HepG2 (cell line): ENCODE measurements around the gene DDR1. TPM values are rescaled to one million over a fixed set of nuclear protein-coding genes. Genes with fewer than 3 reads are reported as not detected.
A peak's percentile ranks its signal among the peaks of the same experiment; 100 is the strongest.

ENCODE experiments used
- ARNT2 ChIP-seq: sonication (generic); formaldehyde crosslinking; IDR thresholded peaks from 2 replicates; pipeline ENCODE4 v1.8.0; 2022; ENCODE audit warnings: mild to moderate bottlenecking, low read depth, missing genetic modification reagents, moderate library complexity
- CREM ChIP-seq, 2 experiments: sonication (generic) in 1 of 2; formaldehyde crosslinking in 1 of 2; IDR thresholded peaks; 2 replicates each; pipeline versions ENCODE4 v1.4.0 to v1.6.1; 2016 to 2020; ENCODE audit warnings: antibody characterized with exemption in 1 of 2, mild to moderate bottlenecking in 1 of 2, missing genetic modification reagents in 1 of 2
- EEA1 ChIP-seq: sonication (generic); formaldehyde crosslinking; IDR thresholded peaks from 2 replicates; pipeline ENCODE4 v1.5.1; 2020; ENCODE audit warnings: mild to moderate bottlenecking, missing genetic modification reagents, borderline replicate concordance
- KMT2A ChIP-seq: sonication (generic); formaldehyde crosslinking; IDR thresholded peaks from 2 replicates; pipeline ENCODE4 v1.4.0; 2020; ENCODE audit warnings: missing genetic modification reagents
- MAFF ChIP-seq: IDR thresholded peaks from 2 replicates; pipeline ENCODE4 v1.6.1; 2011; ENCODE audit warnings: low read depth, low read length, improper control_type of control experiment
- NFKB2 ChIP-seq: sonication (generic); formaldehyde crosslinking; IDR thresholded peaks from 2 replicates; pipeline ENCODE4 v1.4.0; 2020; ENCODE audit warnings: missing genetic modification reagents, borderline replicate concordance
- NPAS2 ChIP-seq: sonication (generic); formaldehyde crosslinking; IDR thresholded peaks from 2 replicates; pipeline ENCODE4 v1.8.0; 2022; ENCODE audit warnings: mild to moderate bottlenecking, missing genetic modification reagents, borderline replicate concordance
- SNRNP70 ChIP-seq: fragments of 200-400 bp; formaldehyde crosslinking; IDR thresholded peaks from 2 replicates; pipeline ENCODE4 v1.6.1; 2017; ENCODE audit warnings: mild to moderate bottlenecking, low read depth, low read length, moderate library complexity
- ZIK1 ChIP-seq: sonication (generic); formaldehyde crosslinking; IDR thresholded peaks from 2 replicates; pipeline ENCODE4 v1.5.0; 2020; ENCODE audit warnings: mild to moderate bottlenecking, low read depth, missing genetic modification reagents, borderline replicate concordance
- ZNF225 ChIP-seq: sonication (generic); formaldehyde crosslinking; IDR thresholded peaks from 2 replicates; pipeline ENCODE4 v1.4.0; 2020; ENCODE audit warnings: mild to moderate bottlenecking, missing genetic modification reagents
- ZNF572 ChIP-seq: sonication (generic); formaldehyde crosslinking; IDR thresholded peaks from 2 replicates; pipeline ENCODE4 v1.5.1; 2020; ENCODE audit warnings: mild to moderate bottlenecking, missing genetic modification reagents
- ZNF746 ChIP-seq: sonication (generic); formaldehyde crosslinking; IDR thresholded peaks from 2 replicates; pipeline ENCODE4 v1.8.0; 2022; ENCODE audit warnings: mild to moderate bottlenecking, missing genetic modification reagents
- polyA plus RNA-seq, 8 experiments: library from polyadenylated mRNA; depleted of rRNA in 3 of 8; stranded (reverse) in 7 of 8; unstranded in 1 of 8; fragments of >200 nt; fragmentation: Illumina TruSeq in 4 of 8; extraction: Trizol in 4 of 8; gene quantifications; 2 replicates each; pipeline versions ENCODE4 v1.2.1 to v1.2.3, GENCODE V29; 2011 to 2016; ENCODE audit warnings: low read depth in 4 of 8, missing spikeins in 1 of 8, mixed read lengths in 1 of 8; ENCODE audit not compliant: insufficient read depth in 1 of 8
- total RNA-seq, 5 experiments: library from RNA; depleted of rRNA; stranded (reverse); fragments of >200 nt; fragmentation: Illumina TruSeq; extraction: Trizol; gene quantifications; 2 replicates each; pipeline ENCODE4 v1.2.3, GENCODE V29; 2016; ENCODE audit warnings: low read depth in 1 of 5
- TF ChIP-seq, protein P1 (sequence below): sonication (generic); formaldehyde crosslinking; IDR thresholded peaks from 2 replicates; pipeline ENCODE4 v1.4.0; 2020; ENCODE audit warnings: missing genetic modification reagents
- TF ChIP-seq, protein P2 (sequence below): sonication (generic); formaldehyde crosslinking; IDR thresholded peaks from 2 replicates; pipeline ENCODE4 v1.5.1; 2020; ENCODE audit warnings: mild to moderate bottlenecking, missing genetic modification reagents, borderline replicate concordance
- TF ChIP-seq, protein P3 (sequence below): sonication (generic); formaldehyde crosslinking; IDR thresholded peaks from 2 replicates; pipeline ENCODE4 v1.5.0; 2020; ENCODE audit warnings: mild to moderate bottlenecking, missing genetic modification reagents
- TF ChIP-seq, protein P4 (sequence below): IDR thresholded peaks from 2 replicates; pipeline ENCODE4 v1.6.1; 2016
- TF ChIP-seq, protein P5 (sequence below): sonication (generic); formaldehyde crosslinking; IDR thresholded peaks from 2 replicates; pipeline ENCODE4 v1.4.0; 2020; ENCODE audit warnings: missing genetic modification reagents

Gene DDR1
- total and polyA plus RNA-seq, 2 of the 13 experiments (the other 11 are each of a cell fraction or from before 2014, with no cell fraction given) = 16.7 to 20.2 TPM

DNA sequence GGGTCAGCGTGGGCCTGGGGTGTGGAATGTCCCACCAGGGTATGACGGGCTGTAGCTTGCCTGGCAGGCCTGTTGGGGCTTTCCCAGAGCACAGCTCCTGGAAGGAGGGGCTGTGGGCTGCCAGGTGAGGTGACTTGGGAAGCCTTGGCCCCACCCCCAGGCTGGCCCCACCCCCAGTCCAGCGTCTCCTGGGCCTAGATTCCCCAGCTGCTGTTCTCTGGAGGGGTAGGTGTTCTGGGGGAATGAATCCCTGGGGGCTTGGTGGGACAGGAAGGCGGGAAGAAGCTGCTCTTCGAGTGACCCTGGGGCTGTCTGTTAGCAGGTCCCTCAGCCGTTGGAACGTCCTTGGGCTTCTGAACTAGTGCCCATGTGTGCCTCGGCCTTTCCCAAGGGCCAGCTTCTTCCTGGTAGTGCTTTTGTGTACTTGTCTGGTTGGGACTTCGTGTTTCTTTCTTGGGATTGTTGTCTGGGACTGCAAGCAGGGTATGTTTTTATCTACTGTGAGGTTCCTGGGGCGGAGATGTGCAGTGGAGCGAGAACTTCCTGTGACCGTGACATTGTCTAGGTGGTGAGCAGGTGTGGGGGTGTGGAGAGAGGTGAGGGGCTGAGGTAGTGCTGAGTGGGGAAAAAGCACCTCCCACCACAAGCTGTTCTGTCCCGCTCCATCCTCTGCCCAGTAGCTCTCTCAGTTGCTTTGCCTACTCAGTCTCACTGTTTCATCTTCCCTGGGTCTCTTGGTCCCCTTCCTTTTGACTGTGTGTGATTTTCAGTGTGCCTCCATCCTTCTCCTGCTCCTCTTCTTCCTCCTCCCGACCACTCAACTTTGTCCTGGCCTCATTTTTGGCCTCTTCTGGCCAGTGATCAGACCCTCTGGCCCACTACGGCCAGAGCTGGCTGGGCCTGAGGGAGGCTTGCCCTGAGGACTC is 1.3 kb upstream of the DDR1 start (continued):
- TF ChIP-seq EEA1 (CRISPR knock-in tag) = no peak
- TF ChIP-seq NPAS2 (CRISPR knock-in tag) = no peak
- no peak for TF ChIP-seq NFKB2 (CRISPR knock-in tag)
- no peak for TF ChIP-seq MAFF
- TF ChIP-seq, protein P1, sequence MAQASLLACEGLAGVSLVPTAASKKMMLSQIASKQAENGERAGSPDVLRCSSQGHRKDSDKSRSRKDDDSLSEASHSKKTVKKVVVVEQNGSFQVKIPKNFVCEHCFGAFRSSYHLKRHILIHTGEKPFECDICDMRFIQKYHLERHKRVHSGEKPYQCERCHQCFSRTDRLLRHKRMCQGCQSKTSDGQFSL = no peak
- TF ChIP-seq, protein P2, sequence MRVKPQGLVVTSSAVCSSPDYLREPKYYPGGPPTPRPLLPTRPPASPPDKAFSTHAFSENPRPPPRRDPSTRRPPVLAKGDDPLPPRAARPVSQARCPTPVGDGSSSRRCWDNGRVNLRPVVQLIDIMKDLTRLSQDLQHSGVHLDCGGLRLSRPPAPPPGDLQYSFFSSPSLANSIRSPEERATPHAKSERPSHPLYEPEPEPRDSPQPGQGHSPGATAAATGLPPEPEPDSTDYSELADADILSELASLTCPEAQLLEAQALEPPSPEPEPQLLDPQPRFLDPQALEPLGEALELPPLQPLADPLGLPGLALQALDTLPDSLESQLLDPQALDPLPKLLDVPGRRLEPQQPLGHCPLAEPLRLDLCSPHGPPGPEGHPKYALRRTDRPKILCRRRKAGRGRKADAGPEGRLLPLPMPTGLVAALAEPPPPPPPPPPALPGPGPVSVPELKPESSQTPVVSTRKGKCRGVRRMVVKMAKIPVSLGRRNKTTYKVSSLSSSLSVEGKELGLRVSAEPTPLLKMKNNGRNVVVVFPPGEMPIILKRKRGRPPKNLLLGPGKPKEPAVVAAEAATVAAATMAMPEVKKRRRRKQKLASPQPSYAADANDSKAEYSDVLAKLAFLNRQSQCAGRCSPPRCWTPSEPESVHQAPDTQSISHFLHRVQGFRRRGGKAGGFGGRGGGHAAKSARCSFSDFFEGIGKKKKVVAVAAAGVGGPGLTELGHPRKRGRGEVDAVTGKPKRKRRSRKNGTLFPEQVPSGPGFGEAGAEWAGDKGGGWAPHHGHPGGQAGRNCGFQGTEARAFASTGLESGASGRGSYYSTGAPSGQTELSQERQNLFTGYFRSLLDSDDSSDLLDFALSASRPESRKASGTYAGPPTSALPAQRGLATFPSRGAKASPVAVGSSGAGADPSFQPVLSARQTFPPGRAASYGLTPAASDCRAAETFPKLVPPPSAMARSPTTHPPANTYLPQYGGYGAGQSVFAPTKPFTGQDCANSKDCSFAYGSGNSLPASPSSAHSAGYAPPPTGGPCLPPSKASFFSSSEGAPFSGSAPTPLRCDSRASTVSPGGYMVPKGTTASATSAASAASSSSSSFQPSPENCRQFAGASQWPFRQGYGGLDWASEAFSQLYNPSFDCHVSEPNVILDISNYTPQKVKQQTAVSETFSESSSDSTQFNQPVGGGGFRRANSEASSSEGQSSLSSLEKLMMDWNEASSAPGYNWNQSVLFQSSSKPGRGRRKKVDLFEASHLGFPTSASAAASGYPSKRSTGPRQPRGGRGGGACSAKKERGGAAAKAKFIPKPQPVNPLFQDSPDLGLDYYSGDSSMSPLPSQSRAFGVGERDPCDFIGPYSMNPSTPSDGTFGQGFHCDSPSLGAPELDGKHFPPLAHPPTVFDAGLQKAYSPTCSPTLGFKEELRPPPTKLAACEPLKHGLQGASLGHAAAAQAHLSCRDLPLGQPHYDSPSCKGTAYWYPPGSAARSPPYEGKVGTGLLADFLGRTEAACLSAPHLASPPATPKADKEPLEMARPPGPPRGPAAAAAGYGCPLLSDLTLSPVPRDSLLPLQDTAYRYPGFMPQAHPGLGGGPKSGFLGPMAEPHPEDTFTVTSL (CRISPR knock-in tag) = no peak
- no peak for TF ChIP-seq ZNF746 (CRISPR knock-in tag)
- TF ChIP-seq, protein P3, sequence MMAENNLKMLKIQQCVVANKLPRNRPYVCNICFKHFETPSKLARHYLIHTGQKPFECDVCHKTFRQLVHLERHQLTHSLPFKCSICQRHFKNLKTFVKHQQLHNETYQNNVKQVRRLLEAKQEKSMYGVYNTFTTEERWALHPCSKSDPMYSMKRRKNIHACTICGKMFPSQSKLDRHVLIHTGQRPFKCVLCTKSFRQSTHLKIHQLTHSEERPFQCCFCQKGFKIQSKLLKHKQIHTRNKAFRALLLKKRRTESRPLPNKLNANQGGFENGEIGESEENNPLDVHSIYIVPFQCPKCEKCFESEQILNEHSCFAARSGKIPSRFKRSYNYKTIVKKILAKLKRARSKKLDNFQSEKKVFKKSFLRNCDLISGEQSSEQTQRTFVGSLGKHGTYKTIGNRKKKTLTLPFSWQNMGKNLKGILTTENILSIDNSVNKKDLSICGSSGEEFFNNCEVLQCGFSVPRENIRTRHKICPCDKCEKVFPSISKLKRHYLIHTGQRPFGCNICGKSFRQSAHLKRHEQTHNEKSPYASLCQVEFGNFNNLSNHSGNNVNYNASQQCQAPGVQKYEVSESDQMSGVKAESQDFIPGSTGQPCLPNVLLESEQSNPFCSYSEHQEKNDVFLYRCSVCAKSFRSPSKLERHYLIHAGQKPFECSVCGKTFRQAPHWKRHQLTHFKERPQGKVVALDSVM (CRISPR knock-in tag) = no peak
- TF ChIP-seq, protein P4, sequence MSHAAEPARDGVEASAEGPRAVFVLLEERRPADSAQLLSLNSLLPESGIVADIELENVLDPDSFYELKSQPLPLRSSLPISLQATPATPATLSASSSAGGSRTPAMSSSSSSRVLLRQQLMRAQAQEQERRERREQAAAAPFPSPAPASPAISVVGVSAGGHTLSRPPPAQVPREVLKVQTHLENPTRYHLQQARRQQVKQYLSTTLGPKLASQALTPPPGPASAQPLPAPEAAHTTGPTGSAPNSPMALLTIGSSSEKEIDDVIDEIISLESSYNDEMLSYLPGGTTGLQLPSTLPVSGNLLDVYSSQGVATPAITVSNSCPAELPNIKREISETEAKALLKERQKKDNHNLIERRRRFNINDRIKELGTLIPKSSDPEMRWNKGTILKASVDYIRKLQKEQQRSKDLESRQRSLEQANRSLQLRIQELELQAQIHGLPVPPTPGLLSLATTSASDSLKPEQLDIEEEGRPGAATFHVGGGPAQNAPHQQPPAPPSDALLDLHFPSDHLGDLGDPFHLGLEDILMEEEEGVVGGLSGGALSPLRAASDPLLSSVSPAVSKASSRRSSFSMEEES (CRISPR knock-in tag) = no peak
- TF ChIP-seq, protein P5, sequence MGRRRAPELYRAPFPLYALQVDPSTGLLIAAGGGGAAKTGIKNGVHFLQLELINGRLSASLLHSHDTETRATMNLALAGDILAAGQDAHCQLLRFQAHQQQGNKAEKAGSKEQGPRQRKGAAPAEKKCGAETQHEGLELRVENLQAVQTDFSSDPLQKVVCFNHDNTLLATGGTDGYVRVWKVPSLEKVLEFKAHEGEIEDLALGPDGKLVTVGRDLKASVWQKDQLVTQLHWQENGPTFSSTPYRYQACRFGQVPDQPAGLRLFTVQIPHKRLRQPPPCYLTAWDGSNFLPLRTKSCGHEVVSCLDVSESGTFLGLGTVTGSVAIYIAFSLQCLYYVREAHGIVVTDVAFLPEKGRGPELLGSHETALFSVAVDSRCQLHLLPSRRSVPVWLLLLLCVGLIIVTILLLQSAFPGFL (CRISPR knock-in tag) = no peak
- TF ChIP-seq CREM (IDR thresholded peaks at IDR 0.05) = no peak
- no peak for TF ChIP-seq CREM (CRISPR knock-in tag; IDR thresholded peaks at IDR 0.05)
- no peak for TF ChIP-seq ZNF572 (CRISPR knock-in tag)
- TF ChIP-seq ZIK1 (CRISPR knock-in tag) = no peak
- TF ChIP-seq KMT2A = 0 out of 2 replicates have a peak, but pooled peaks have one; percentile 48
- no peak for TF ChIP-seq ZNF225
- no peak for TF ChIP-seq ARNT2
- no peak for TF ChIP-seq SNRNP70
